ENCODE data around the gene AGAP1. TPM values are rescaled to one million over a fixed set of nuclear protein-coding genes. Genes with fewer than 3 reads are reported as not detected.

Gene AGAP1
- total and polyA plus RNA-seq, 2 donors (not counting 3 experiments of a cell fraction or from before 2014, with no cell fraction given), result 10.2 to 20.9 TPM

DNA sequence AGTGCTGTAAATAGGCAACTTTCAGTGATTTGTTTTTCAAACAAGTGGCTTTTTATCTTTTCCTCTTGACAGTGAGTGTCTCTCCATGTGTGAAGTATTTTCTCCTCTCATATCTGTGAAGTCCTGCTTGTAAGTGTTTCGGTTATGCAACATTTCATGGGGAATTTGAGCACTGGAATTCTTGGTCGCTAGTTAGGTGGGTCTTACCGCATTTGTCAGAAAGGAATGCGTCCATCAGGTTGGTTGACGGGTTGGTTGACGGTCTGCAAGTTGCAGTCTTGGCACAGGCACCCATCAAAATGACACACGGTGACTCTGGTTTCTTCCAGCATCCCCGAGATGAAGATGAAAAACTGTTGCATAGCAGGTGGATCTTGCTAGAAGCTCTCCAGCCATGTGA lies 109.8 kb downstream of the AGAP1 start:
- Histone ChIP-seq H3K9me1 (replicated peaks; ENCODE audit: control insufficient read depth, extremely low read depth, insufficient read depth, low read length) (no peaks in the 10 kb centered on the region), H3K4me1 (ENCODE audit: control insufficient read depth, extremely low read depth, insufficient read depth, low read length) (no peaks in the 10 kb centered on the region), H3K9ac (replicated peaks; ENCODE audit: extremely low read depth, insufficient read depth, low read length) (no peak overlapping the region), H3K36me3 (ENCODE audit: control insufficient read depth in 2 of 2, extremely low read depth in 1 of 2, insufficient read depth in 2 of 2, low read length in 2 of 2) (no peaks in the 10 kb centered on the region), H2AFZ (ENCODE audit: low read depth, low read length) (no peak overlapping the region), H3K27me3 (ENCODE audit: control insufficient read depth in 2 of 2, insufficient read depth in 2 of 2, low read length in 2 of 2) (no peaks in the 10 kb centered on the region), H3K27ac (ENCODE audit: insufficient read depth, low read depth, low read length) (no peak overlapping the region), H3K79me2 (ENCODE audit: control insufficient read depth, insufficient read depth, low read length) (no peaks in the 10 kb centered on the region), H3K9me3 (replicated peaks; ENCODE audit: control insufficient read depth, insufficient read depth, low read length) (no peaks in the 10 kb centered on the region), H3K4me3 (replicated peaks in 1 of 3; ENCODE audit: insufficient read depth in 1 of 3, low read depth in 1 of 3, low read length in 3 of 3) (no peak overlapping the region), H3K4me2 (ENCODE audit: insufficient read depth, low read length) (no peak overlapping the region), H4K20me1 (replicated peaks; ENCODE audit: control insufficient read depth, extremely low read depth, insufficient read depth, low read length) (no peaks in the 10 kb centered on the region)
- TF ChIP-seq MYC (IDR thresholded peaks at IDR 0.05; ENCODE audit: low read depth, low read length) (no peak), EZH2 (IDR thresholded peaks at IDR 0.05; ENCODE audit: borderline replicate concordance, low read depth, low read length, severe bottlenecking) (no peak), POLR2AphosphoS5 (IDR thresholded peaks at IDR 0.05; ENCODE audit: insufficient read depth, low read depth, low read length) (no peak), GATA2 (IDR thresholded peaks at IDR 0.05; ENCODE audit: insufficient read depth, insufficient read length, low read depth, low read length) (no peak)
- TF ChIP-seq, protein P1, sequence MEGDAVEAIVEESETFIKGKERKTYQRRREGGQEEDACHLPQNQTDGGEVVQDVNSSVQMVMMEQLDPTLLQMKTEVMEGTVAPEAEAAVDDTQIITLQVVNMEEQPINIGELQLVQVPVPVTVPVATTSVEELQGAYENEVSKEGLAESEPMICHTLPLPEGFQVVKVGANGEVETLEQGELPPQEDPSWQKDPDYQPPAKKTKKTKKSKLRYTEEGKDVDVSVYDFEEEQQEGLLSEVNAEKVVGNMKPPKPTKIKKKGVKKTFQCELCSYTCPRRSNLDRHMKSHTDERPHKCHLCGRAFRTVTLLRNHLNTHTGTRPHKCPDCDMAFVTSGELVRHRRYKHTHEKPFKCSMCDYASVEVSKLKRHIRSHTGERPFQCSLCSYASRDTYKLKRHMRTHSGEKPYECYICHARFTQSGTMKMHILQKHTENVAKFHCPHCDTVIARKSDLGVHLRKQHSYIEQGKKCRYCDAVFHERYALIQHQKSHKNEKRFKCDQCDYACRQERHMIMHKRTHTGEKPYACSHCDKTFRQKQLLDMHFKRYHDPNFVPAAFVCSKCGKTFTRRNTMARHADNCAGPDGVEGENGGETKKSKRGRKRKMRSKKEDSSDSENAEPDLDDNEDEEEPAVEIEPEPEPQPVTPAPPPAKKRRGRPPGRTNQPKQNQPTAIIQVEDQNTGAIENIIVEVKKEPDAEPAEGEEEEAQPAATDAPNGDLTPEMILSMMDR (IDR thresholded peaks at IDR 0.05; ENCODE audit: extremely low read depth in 1 of 2, insufficient read depth in 1 of 2, low read depth in 1 of 2, low read length in 2 of 2), result no peak
- FAIRE-seq, result no peak
- intact Hi-C loops (cut with micrococcal nuclease), result no loop called here
- CTCF ChIA-PET, result interaction anchor here (1.3 kb wide), 1 partner anchor 142 kb away, joined by 8 read pairs; no protein-coding TSS in a partner anchor
- no peak for DNase-seq (ENCODE audit: low read depth, low spot score)
- no TSS peak for BruUV-seq (replicated peaks)
- POLR2A ChIA-PET, result no interaction called here
- dilution Hi-C loops (cut with MboI; ENCODE audit: extremely low pct_ligation_motif_present, low sequenced_read_pairs), result no loop called here

Measured in endothelial cell of umbilical vein (primary cell).